ENCODE results near the gene MITF. TPM values are rescaled to one million over a fixed set of nuclear protein-coding genes. Genes with fewer than 3 reads are reported as not detected.

The MITF gene
- polyA plus RNA-seq, 1 donor (not counting 4 experiments of a cell fraction or from before 2014, with no cell fraction given), result 2.7 TPM

DNA sequence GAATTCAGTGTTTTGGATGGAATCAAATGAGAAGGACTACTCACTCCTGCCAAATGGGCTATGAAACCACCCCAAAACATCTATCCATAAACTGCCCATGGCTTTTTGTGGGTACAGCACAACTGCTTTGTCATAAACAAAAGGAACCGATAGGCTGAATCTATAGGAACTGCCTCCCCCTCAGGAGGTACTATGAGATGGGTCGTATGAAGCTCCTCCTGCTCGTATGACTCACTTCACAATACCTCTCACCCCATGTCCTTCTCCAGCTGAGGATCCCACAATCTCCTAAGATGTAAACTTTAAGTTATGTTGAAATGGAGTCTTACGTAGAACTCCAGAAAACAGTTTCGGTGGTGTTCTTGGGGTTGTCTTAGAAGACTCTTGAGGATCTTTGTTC is 130.4 kb downstream of the MITF start:
- no peak overlapping the region for H3K4me2 ChIP-seq (ENCODE audit: control insufficient read depth, extremely low read depth, insufficient read depth, low read depth, low read length)
- dilution Hi-C loops (cut with MboI; ENCODE audit: extremely low pct_ligation_motif_present, low sequenced_read_pairs), result no loop called here
- no peaks in the 10 kb centered on the region for H3K36me3 ChIP-seq (ENCODE audit: control insufficient read depth in 2 of 2, extremely low read depth in 1 of 2, insufficient read depth in 2 of 2, low read length in 2 of 2)
- H3K9me1 ChIP-seq (ENCODE audit: control insufficient read depth, extremely low read depth, insufficient read depth, low read length), result no peaks in the 10 kb centered on the region
- DNase-seq (ENCODE audit: low read depth, low spot score) (no peak), FAIRE-seq (peak; percentile 13)
- H3K27ac ChIP-seq (ENCODE audit: control insufficient read depth, insufficient read depth, low read length), result no peak overlapping the region
- H3K4me3 ChIP-seq (ENCODE audit: control insufficient read depth in 2 of 3, extremely low read depth in 1 of 3, insufficient read depth in 2 of 3, low read depth in 1 of 3, low read length in 3 of 3), result no peak overlapping the region
- peaks cover 23% of the 10 kb centered on the region for H3K4me1 ChIP-seq (ENCODE audit: control insufficient read depth, extremely low read depth, insufficient read depth, low read length)
- H3K9ac ChIP-seq (ENCODE audit: control insufficient read depth, extremely low read depth, insufficient read depth, low read length), result no peak overlapping the region
- no peaks in the 10 kb centered on the region for H3K9me3 ChIP-seq (ENCODE audit: control insufficient read depth, low read depth, low read length)
- no peaks in the 10 kb centered on the region for H3K27me3 ChIP-seq (ENCODE audit: control insufficient read depth, extremely low read depth, insufficient read depth, low read length)
- TF ChIP-seq EZH2 (IDR thresholded peaks at IDR 0.05; ENCODE audit: low read length), result no peak
- TF ChIP-seq, protein P1, sequence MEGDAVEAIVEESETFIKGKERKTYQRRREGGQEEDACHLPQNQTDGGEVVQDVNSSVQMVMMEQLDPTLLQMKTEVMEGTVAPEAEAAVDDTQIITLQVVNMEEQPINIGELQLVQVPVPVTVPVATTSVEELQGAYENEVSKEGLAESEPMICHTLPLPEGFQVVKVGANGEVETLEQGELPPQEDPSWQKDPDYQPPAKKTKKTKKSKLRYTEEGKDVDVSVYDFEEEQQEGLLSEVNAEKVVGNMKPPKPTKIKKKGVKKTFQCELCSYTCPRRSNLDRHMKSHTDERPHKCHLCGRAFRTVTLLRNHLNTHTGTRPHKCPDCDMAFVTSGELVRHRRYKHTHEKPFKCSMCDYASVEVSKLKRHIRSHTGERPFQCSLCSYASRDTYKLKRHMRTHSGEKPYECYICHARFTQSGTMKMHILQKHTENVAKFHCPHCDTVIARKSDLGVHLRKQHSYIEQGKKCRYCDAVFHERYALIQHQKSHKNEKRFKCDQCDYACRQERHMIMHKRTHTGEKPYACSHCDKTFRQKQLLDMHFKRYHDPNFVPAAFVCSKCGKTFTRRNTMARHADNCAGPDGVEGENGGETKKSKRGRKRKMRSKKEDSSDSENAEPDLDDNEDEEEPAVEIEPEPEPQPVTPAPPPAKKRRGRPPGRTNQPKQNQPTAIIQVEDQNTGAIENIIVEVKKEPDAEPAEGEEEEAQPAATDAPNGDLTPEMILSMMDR (optimal IDR thresholded peaks at IDR 0.05 in 1 of 3, IDR thresholded peaks at IDR 0.05 in 1 of 3, conservative IDR thresholded peaks at IDR 0.05 in 1 of 3; ENCODE audit: extremely low read depth in 1 of 3, insufficient read depth in 2 of 3, low read length in 3 of 3), result no peak
- no peaks in the 10 kb centered on the region for H3K79me2 ChIP-seq (ENCODE audit: control insufficient read depth, insufficient read depth, low read length)
- H2AFZ ChIP-seq (ENCODE audit: control insufficient read depth, low read length), result no peak overlapping the region
- H4K20me1 ChIP-seq (ENCODE audit: control insufficient read depth, extremely low read depth, insufficient read depth, low read length), result no peaks in the 10 kb centered on the region

DNA sequence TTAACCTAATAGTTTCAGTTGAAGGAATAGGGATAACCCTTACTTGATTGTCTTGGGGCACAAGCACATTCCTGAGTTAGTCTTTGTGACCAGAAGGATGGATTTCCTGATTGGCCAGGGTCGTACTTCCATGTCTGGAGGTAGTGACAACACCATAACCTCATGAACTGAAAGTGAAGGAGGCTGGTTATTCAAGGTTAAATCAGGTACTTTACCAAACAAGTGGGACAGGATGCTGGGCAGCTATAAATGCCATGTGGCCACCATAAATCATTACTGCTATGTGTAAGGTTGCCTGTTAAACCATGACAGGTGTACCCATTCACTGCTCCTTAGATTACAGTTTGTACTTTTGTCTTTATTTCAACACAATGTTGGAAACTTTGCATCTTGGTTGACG is 132.0 kb downstream of the MITF start:
- no peaks in the 10 kb centered on the region for H3K79me2 ChIP-seq (ENCODE audit: control insufficient read depth, insufficient read depth, low read length)
- no peaks in the 10 kb centered on the region for H3K9me3 ChIP-seq (ENCODE audit: control insufficient read depth, low read depth, low read length)
- no peak for DNase-seq (ENCODE audit: low read depth, low spot score)
- no peaks in the 10 kb centered on the region for H3K36me3 ChIP-seq (ENCODE audit: control insufficient read depth in 2 of 2, extremely low read depth in 1 of 2, insufficient read depth in 2 of 2, low read length in 2 of 2)
- no peak overlapping the region for H3K4me3 ChIP-seq (ENCODE audit: control insufficient read depth in 2 of 3, extremely low read depth in 1 of 3, insufficient read depth in 2 of 3, low read depth in 1 of 3, low read length in 3 of 3)
- H3K4me1 ChIP-seq (ENCODE audit: control insufficient read depth, extremely low read depth, insufficient read depth, low read length), result peaks cover 19% of the 10 kb centered on the region
- TF ChIP-seq EZH2 (IDR thresholded peaks at IDR 0.05; ENCODE audit: low read length), result no peak
- TF ChIP-seq, protein P1 (optimal IDR thresholded peaks at IDR 0.05 in 1 of 3, IDR thresholded peaks at IDR 0.05 in 1 of 3, conservative IDR thresholded peaks at IDR 0.05 in 1 of 3; ENCODE audit: extremely low read depth in 1 of 3, insufficient read depth in 2 of 3, low read length in 3 of 3), result no peak
- H3K27me3 ChIP-seq (ENCODE audit: control insufficient read depth, extremely low read depth, insufficient read depth, low read length), result no peaks in the 10 kb centered on the region
- no peak overlapping the region for H3K9ac ChIP-seq (ENCODE audit: control insufficient read depth, extremely low read depth, insufficient read depth, low read length)
- H2AFZ ChIP-seq (ENCODE audit: control insufficient read depth, low read length), result no peak overlapping the region
- H3K9me1 ChIP-seq (ENCODE audit: control insufficient read depth, extremely low read depth, insufficient read depth, low read length), result no peaks in the 10 kb centered on the region
- no peak for FAIRE-seq
- no peak overlapping the region for H3K4me2 ChIP-seq (ENCODE audit: control insufficient read depth, extremely low read depth, insufficient read depth, low read depth, low read length)
- H4K20me1 ChIP-seq (ENCODE audit: control insufficient read depth, extremely low read depth, insufficient read depth, low read length), result no peaks in the 10 kb centered on the region
- dilution Hi-C loops (cut with MboI; ENCODE audit: extremely low pct_ligation_motif_present, low sequenced_read_pairs), result no loop called here
- H3K27ac ChIP-seq (ENCODE audit: control insufficient read depth, insufficient read depth, low read length), result no peak overlapping the region

Data from keratinocyte (primary cell).